ENCODE data around the gene PABPN1.

GRCh38 chr14:23301288-23301968 is 19.8 kb upstream of the PABPN1 start:
- TF ChIP-seq CTCF (IDR thresholded peaks at IDR 0.05) = peak; percentile 73 to 95 (median 82)
- TF ChIP-seq POLR2A (IDR thresholded peaks at IDR 0.05) = peak; percentile 28 to 71

Measured in Peyer's patch (tissue), 4 donors.